COR-L47 (cell line): ENCODE results near the gene MT4.
"Not testable (repeated sequence)": the region's sequence is repeated elsewhere in the genome, so short reads cannot be mapped to it uniquely, and the experiment has no call there.

Source experiments
- DNase-seq: peaks from one replicate; lab custom pipeline; 2025; lab: John Stamatoyannopoulos, UW

The MT4 gene

DNA sequence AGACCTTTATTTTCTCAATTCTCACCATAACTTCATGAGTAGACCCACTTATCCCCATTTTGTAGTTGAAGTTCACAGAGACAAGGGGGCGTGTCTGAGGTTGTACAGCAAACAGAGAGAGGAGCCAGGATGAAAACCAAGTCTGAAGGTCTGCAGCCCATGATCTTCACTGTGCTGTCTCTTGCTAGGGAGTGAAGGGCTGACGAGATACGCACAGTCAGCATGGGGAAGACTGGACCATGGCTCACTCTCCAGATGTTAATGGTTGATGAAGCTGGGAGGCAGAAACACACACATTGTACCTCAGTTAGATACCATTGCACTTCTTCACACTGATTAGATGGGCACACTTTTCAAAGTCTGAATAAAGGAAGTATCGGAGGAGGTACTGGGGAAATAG is 5.8 kb upstream of the MT4 start:
- DNase-seq: no peak

DNA sequence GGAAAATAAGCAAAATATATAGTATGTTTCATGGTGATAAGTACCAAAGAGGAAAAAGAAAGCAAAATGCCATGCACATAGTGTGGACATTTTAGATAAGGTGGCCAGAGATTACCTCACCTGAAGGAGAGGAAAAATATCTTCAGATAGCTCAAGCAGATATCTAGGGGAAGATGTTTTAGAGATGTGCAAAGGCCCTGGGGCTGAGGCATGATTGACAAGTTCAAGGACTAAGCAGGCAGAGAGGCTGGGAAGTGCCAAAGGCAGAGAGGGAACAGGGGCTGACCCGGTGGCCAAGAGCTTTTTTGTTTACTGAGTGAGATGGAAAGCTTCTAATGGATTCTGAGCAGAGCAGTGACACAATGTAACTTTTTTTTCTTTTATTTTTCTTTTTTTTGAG is 4.4 kb upstream of the MT4 start:
- no peak for DNase-seq

DNA sequence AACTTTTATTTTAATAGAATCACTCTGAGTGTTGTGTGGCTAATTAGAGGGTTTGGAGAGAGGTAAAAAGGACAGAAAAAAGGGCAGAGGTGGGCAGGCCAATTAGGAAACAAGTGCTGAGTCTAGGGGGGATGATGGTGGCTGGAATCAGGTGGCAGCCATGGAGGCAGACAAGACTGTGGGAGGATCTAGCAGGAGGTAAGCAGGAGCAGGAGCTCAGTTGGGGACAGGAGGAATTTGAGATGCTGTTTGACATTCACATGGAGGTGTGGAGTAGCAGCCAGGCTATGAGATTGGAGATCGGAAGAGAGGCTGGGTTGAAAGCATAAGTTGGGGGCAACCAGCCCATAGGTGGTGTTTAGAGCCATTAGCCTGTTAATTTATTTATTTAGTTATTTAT is 3.7 kb upstream of the MT4 start:
- no peak for DNase-seq

DNA sequence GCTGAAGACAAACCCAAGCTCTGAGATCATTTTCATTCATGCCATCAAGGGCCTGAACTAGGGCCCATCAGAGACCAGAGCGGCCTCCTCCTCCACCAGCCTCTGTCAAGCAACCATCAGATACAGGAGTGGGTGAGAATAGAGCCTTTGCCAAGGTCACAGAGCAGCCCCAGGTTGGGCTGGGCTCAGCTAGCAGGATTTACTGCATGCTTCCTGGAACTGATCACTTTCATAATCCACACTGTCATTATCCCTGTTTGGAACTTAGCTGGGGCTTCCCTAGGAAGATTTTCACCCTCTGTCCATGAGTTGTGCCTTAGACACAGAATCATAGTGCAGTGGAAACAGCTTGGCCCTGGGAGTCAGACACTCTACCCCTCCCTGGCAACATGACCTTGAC is 5.1 kb downstream of the MT4 start:
- DNase-seq: no peak

DNA sequence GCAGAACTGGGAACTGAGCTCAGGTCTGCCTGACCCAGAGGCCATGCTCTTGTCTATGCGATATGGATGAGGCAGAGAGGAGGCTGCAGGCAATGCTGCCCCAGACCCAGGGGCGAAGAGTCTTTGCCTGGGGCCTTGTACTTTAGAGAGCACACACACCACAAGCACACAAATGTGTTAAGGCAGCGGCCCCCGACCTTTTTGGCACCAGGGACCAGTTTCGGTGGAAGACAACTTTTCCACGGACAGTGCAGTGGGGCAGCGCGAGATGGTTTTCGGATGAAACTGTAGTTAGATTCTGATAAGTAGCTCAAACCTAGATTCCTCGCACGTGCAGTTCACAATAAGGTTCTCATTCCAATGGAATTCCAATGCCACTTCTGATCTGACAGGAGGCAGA is 6.7 kb downstream of the MT4 start:
- DNase-seq: no peak

DNA sequence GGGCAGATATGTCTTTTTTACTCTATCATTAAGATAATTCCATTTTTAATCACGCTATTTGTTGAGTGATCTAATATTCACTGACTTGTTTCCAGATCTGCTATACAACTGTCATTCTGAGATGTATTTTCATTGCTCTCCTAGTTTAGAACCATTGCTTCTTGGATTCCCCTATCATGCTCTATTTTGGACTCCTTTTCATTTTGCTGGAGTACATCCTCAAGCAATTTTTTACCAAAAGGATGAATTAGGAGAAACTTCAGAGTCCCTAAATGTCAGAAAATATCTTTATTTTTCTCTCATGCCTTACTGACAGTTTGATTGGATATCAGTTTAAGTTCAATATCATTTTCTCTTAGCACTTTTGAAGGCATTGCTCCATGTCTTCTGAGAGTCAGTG is 9.8 kb downstream of the MT4 start:
- DNase-seq: no peak

DNA sequence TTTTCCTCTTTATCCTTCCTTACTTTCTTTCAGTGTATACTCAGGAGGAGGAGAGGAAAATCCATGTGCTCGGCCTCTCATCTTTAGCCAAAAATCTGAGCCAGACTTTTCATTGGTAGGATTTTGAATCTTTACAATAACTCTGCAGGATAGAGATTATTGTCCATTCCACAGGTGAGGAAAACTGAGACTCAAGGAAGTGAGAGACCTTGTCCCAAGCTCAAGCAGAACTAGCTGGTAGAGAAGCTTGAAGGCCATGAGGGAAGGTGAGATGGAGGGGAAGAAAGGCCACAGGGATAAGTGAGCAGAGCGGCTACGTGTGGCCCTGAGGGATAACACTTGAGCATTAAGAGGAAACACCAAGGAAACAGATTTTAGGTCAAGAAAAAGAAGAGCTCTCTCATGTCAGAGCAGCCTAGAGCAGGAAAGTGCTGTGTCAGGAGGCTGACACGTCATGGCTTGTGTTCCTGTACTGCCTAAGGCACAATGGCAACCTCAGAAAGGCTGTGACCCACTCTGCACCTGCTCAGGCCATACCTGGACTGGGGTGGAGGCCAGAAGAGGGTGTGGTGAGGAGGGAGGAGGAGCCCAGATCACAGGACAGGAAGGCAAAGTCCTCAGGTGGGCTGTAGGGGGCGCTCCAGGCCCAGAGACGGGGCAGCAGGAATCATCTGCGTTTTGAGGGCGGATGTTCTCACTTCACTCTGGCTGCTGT is 11.9 kb downstream of the MT4 start:
- DNase-seq: peak; percentile 30

DNA sequence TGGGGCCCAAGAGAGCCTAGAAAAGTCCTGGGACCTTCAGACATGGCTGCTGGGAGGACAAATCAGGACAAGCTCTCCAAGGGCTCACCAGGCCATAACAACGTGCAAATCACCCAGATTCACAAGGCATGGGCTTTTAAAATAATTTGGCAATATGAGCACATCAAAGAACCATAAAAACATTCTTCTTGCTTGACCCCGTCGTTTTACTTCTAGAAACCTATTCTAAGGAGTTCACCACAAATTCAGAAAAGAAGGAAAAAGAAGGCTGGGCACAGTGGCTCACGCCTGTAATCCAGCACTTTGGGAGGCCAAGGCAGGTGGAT is 12.4 kb downstream of the MT4 start:
- no peak for DNase-seq

DNA sequence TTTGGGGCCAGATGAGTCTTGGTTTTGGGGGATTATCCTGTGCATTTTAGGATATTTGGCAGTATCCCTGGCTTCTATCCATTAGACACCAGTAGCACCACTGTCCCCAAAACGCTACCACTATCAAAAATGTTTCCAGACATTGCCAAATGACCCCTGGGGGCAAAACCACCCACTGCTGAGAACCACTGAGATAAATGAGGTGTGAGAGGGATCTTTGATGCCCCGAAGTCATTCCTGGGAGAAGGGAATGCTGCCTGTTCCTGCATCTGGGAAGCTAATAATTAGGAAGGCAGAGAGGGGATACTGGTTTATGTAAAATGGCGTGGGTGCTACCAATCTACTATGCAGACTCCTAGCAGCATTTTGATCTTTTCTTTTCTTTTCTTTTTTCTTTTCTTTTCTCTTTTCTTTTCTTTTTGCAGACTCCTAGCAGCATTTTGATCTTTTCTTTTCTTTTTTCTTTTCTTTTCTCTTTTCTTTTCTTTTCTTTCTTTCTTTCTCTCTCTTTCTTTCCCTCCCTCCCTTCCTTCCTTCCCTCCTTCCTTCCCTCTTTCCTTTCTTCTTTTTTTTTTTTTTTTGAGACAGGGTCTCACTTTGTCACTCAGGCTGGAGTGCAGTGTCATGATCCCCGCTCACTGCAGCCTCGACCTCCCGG is 15.6 kb downstream of the MT4 start:
- DNase-seq: no peak

DNA sequence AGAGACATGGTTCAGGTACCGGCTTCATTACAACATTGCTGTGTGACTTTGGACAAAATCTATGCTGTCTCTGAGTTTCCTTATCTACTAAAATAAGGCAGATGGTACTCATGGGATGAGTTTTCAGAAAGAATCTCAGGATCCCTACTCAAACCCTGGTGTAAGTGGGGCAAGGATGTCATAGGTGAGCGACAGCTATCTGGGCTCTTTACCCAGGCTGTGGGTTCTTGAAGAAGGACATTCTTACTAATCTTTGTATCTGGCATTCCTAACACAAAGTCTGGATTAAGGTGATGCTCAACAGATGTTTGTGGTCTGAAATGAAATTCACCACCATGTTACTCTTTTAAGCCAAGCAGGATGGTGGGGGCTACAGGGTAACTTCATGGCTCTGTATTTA is 18.0 kb downstream of the MT4 start:
- not testable (repeated sequence) for DNase-seq

DNA sequence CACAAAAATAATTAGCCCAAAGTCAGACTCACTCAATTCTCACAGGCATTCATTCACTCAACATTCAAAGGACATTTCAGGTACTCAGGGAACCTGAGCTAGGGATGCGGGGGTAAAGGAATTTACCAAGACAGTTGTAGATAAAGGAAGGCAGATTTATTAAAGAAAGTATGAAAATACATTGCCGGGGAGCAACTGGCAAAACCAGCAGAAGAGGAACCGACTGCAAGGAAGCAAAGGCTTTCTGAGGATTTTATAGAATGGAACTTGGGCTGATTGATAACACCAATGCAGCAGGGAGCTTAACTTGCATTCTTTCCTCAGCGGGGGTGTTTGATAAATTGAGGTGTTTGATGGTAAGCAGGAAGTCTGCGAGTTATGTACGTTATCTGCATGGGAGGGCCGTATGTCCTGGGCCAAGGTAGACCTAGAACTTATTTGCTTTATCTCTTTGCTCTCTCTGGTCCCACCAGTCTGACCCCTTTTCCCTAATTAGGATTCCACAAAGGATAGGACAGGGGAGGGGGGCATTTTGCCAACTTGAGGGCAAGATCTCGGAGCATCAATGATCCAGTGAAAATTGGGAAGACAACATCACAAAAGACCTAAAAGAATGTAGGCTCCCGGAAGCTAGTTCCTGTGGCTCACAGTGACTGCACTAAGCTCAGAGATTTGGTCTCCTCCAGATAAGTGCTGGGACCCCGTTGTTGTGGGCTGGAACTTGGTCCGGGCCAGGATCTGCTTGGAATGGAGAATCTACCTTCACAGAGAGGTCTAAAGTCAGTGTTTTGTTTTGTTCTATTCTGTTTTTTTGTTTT is 18.7 kb downstream of the MT4 start:
- no peak for DNase-seq

DNA sequence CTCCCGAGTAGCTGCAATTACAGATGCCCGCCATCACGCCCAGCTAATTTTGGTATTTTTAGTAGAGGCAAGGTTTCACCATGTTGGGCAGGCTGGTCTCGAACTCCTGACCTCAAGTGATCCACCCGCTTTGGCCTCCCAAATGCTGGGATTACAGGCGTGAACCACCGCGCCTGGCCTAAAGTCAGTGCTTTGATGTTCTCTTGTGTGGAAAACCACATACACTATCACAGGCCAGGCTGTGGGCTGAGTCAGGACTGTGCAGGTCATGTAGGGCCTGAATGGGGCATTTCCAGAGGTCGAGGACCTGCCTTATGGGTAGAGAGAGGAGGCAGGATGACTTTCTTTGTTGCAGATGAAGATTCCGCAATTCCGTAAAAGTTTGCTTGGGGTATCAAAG is 19.4 kb downstream of the MT4 start:
- no peak for DNase-seq

DNA sequence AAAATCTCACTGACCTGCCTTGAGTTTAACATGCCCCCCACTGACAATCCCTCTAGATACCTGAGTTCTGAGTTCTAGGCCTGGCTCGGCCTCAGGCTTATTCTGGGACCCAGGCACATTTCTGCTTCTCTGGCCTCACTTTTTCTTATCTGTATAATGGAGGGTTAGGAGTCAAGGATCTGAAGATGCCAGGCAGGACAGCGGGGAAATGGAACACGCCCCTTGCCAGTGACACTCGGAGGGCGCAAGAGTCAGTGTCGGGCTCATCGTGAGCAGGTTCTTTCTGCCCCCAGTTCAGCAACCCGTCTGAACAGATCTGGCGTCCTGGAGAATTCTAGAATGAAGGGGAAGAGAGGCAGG is 23.9 kb downstream of the MT4 start:
- DNase-seq: no peak

DNA sequence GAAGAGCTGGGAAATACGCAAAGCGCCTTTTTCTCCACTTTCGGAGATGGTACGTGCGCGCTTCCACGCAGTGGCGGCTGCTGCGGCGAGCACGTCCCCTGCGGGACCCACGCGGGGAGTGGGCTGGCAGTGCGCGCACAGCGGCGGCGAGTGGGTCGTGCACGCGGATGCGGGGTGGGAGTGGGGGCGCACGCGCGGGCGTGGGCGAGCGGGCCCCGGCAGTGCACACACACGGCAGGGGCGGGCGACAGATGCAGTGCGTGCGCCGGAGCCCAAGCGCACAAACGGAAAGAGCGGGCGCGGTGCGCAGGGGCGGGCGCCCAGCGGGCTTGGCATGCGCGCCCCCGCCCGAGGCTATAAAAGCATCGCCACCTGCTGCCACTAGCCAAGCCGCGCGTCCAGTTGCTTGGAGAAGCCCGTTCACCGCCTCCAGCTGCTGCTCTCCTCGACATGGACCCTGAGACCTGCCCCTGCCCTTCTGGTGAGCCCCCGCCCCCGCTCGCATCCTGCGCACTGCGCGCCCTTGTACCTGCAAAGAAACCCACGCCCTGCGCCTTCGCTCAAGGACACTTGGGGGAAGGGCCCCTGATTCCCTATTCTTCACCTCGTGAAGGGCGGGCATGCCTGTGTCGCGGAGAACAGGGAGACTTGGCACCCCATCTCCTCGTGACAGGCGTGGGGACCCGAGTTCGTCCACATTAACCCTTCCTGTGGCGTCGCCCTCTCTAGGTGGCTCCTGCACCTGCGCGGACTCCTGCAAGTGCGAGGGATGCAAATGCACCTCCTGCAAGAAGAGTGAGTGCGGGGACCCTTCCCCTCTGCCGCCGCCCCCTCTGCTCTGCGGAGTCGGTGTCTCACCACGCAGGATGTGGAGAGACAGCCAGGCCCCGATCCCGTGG is 24.5 kb downstream of the MT4 start, which contains the start of gene MT3:
Gene MT3, plus strand, starts transcription at position 388 of the 899 bp plus-strand sequence. Its CDS starts 63 bp downstream, at position 451.
- peak; percentile 66 for DNase-seq

DNA sequence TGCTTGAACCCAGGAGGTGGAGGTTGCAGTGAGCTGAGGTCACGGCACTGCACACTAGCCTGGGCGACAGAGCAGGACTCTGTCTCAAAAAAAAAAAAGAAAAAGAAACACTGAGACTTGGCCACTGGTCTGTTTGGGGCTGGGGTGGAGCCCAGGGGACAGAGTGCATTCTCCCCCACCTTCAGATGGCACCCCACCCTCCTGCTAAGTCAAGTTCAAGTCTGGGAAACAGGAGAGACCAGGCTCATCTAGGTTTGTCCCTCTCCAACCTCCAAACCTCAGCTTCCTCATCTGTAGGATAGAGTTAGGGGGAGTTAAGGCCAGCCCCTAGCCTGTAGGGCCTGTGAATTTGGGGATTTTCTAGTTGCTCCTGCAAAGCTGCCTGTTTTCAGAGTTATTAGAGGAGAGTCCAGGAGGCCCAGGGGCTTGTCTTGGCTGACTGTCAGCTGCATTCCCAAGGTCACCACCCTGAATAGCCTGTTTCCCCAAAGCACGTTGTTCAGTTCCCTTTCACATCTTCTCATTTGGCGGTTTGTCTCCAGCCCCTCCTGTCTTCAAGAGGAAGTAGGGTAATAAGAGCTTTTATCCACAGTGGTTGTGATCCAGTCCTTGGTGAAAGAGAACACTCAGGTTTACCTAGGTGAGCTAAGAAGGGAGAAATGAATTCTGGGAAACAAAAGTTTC is 26.6 kb downstream of the MT4 start:
- DNase-seq: no peak

DNA sequence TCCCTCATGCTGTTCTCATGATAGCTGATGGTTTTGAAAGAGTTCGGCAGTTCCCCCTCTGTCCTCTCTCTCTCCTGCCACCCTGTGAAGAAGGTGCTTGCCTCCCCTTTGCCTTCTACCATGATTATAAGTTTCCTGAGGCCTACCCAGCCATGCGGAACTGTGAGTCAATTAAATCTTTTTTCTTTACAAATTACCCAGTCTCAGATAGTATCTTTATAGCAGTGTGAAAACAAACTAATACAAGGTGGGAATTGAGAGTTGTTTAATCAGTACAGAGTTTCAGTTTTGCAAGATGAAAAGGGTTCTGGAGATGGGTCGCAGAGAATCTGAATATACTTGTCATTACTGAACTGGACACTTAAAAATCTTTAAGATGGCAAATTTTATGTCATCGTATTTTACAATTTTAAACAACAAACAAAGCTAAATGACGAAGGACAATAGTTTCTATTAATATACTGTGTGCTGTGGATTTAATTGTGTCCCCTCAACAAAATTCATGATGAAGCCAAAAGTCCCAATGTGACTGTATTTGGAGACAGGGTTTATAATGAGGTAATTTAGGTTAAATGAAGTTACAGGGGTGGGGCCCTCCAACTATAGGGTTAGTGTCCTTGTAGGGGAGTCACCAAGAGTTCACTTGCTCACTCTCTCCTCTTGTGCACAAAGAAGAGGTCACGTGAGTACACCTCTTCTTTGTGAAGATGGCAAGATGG is 28.9 kb downstream of the MT4 start:
- DNase-seq: no peak

DNA sequence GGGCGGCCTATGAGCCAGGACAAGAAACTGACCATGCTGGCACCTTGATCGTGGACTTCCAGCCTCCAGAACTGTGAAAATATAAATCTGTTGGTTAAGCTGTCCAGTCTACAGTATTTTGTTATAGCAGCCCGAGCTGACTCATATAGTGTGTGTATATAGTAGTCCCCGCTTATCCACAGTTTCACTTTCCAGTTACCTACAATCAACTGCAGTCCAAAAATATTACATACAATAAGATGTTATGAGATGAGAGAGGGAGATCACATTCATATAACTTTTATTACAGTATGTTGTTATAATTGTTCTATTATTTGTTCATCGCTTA is 29.4 kb downstream of the MT4 start:
- DNase-seq: no peak

DNA sequence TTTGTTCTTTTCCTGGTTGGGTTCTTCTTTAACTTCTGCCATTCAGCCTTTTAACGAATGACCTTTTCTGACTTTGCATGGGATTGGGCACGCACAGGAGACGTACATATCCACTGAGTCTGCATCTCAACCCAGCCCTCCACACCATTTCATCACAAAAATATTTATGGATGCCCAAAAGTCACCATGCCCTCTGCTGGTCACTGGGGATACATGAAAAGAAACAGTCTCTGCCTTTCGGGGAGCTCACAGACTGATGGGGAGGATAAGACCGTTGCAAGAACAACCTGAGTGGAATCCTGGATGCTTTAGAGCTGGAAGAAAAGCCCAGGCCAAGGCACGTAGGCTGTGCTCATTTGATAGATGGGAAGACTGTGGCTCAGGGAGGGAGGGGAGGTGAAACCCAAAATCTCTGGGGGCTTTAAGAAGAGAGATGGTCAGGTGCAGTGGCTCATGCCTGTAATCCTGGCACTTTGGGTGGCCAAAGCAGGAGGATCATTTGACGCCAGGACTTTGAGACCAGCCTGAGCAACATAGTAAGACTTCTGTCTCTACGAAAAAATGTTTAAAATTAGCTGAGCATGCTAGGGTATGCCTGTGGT is 35.6 kb downstream of the MT4 start:
- peak; percentile 18 for DNase-seq

DNA sequence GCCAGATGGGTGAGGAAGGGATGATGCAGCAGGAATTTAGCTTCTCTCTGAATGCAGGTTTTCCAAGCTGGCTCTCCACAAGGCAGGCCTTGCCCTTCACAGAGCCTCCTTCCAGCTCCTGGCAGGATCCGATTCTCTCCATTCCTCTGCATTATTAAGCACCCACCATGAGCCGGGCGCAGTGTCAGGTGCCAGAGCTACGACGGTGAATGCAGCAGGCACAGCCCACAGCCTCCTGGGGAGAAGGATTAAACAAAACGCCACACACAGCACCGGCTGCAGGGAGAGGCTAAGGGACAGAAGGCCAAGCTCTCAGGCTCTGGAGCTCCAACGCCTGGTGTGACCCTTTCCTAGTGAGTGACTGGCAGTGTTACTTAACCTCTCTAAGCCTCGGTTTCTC is 36.5 kb downstream of the MT4 start:
- DNase-seq: peak; percentile 12

DNA sequence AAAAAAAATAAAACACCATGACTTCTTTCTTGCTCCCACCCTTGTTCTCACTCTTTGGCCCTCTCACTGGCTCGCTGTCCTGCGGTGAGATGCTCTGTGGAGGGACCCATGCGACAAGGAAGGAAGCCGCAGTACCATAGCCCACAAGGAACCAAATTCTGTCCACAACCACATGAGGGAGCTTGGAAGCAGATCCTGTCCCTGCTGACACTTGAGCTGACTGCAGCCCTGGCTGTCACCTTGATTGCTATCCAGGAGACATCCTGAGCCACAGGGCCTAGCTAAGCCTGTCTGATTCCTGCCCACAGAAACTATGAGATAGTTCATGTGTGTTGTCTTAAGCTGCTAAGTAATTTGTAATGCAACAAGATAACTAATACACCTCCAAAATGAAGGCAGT is 38.7 kb downstream of the MT4 start:
- peak; percentile 62 for DNase-seq

DNA sequence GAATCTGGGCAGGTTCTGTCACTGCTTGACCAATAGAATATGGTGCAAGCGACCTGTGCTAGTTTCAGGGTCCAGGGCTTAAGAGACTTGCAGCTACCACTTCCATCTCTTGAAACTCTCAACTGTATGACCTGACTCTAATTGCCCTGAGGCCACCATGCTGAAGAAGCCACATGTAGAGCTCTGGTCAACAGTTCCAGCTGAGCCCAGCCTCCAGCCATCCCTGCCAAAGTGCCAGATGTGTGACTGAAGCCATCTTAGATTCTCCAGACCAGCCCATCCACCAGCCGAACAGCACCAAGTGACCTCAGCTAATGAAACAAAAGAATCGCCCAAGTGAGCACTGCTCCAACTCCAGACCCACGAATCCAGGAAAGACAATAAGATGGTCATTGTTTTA is 40.1 kb downstream of the MT4 start:
- DNase-seq: no peak
